Panc1 (cell line): ENCODE results near the gene WASL.

Experiments
- CTCF ChIP-seq: fragments of 450-650 bp; IDR thresholded peaks from 2 replicates; pipeline ENCODE4 v1.5.1; 2017; ENCODE audit warnings: mild to moderate bottlenecking
- POLR2AphosphoS5 ChIP-seq: IDR thresholded peaks from 2 replicates; pipeline ENCODE4 v1.6.1; 2012; ENCODE audit warnings: mild to moderate bottlenecking, low read depth, low read length, moderate library complexity
- REST ChIP-seq, 2 experiments: IDR thresholded peaks; 2 replicates each; pipeline ENCODE4 v1.6.1; 2011 to 2012; ENCODE audit warnings: low read depth in 2 of 2, control low read depth in 1 of 2, low read length in 1 of 2, mild to moderate bottlenecking in 1 of 2, moderate library complexity in 1 of 2; ENCODE audit not compliant: insufficient read depth in 1 of 2
- SIN3A ChIP-seq: IDR thresholded peaks from 2 replicates; pipeline ENCODE4 v1.6.1; 2012; ENCODE audit warnings: low read depth, mild to moderate bottlenecking, low read length, moderate library complexity, borderline replicate concordance; ENCODE audit not compliant: insufficient read depth

- TF ChIP-seq CTCF (no peak), POLR2AphosphoS5 (no peak), SIN3A (no peak), REST (IDR thresholded peaks at IDR 0.05; ENCODE audit: insufficient read depth in 1 of 2, low read depth in 2 of 2, low read length in 1 of 2) (no peak)
These were observed 13.3 kb downstream of the WASL start for GRCh38 chr7:123735539-123735938.
